B cell (primary cell): ENCODE results near the gene PELI1. TPM values are rescaled to one million over a fixed set of nuclear protein-coding genes. Genes with fewer than 3 reads are reported as not detected.

Experiments
- ATAC-seq: fragments of 200-7000 bp; cut with Tn5 transposase; one replicate; pipeline ENCODE4 v1.10.0; 2021; ENCODE audit warnings: low read depth, mild to moderate bottlenecking, moderate number of reproducible peaks, moderate library complexity
- CTCF ChIA-PET: fragments of 350-600 bp; sonication (Branson Sonifier 250); formaldehyde crosslinking; loops from one replicate; lab custom pipeline; 2021; ENCODE audit warnings: antibody characterized with exemption, inconsistent platforms; lab: Charles Lee
- POLR2A ChIA-PET: fragments of 350-600 bp; sonication (Branson Sonifier 250); formaldehyde crosslinking; loops from one replicate; lab custom pipeline; 2021; ENCODE audit warnings: antibody characterized with exemption; lab: Charles Lee
- DNase-seq: peaks from one replicate; pipeline ENCODE4 v3.0.0; 2013
- H2AFZ ChIP-seq: 2 replicates; pipeline ENCODE4 v1.6.1; 2012; ENCODE audit warnings: mild to moderate bottlenecking, low read depth, low read length; ENCODE audit not compliant: insufficient read depth, poor library complexity, severe bottlenecking
- H3K27ac ChIP-seq, 2 donors: 1 replicate in 1 of 2; 2 replicates in 1 of 2; pipeline ENCODE4 v1.5.1; 2012 to 2013; ENCODE audit warnings: low read length in 2 of 2, mild to moderate bottlenecking in 2 of 2, moderate library complexity in 1 of 2
- H3K27me3 ChIP-seq, 4 experiments: fragments of 200-600 bp in 1 of 4; sonication (generic) in 1 of 4; replicated peaks in 1 of 4; 1 replicate in 2 of 4; 2 replicates in 2 of 4; pipeline versions ENCODE4 v1.6.1 to v1.7.0; 2013 to 2016; ENCODE audit warnings: low read length in 3 of 4, mild to moderate bottlenecking in 2 of 4, mixed read lengths in 1 of 4, moderate library complexity in 1 of 4; ENCODE audit not compliant: insufficient read depth in 4 of 4, control insufficient read depth in 3 of 4; ENCODE audit errors: control extremely low read depth in 1 of 4
- H3K36me3 ChIP-seq, 2 experiments: replicated peaks in 1 of 2; 1 replicate in 1 of 2; 2 replicates in 1 of 2; pipeline versions ENCODE4 v1.6.1 to v1.7.1; 2013; ENCODE audit warnings: low read length in 1 of 2; ENCODE audit not compliant: insufficient read depth in 2 of 2, control insufficient read depth in 1 of 2; ENCODE audit errors: control extremely low read depth in 1 of 2, extremely low read depth in 1 of 2
- H3K4me1 ChIP-seq, 2 donors: fragments of 200-600 bp in 1 of 2; sonication (generic) in 1 of 2; 1 replicate in 1 of 2; 2 replicates in 1 of 2; pipeline versions ENCODE4 v1.5.1 to v1.6.1; 2013 to 2017; ENCODE audit warnings: low read length in 2 of 2; ENCODE audit not compliant: control insufficient read depth in 2 of 2, insufficient read depth in 2 of 2
- H3K4me2 ChIP-seq: replicated peaks from 2 replicates; pipeline ENCODE3; 2012; ENCODE audit warnings: mild to moderate bottlenecking, low read depth, low read length; ENCODE audit not compliant: poor library complexity, severe bottlenecking
- H3K4me3 ChIP-seq, 5 experiments: fragments of 200-600 bp in 1 of 5; sonication (generic) in 1 of 5; 1 replicate in 3 of 5; 2 replicates in 2 of 5; pipeline versions ENCODE4 v1.5.1 to v1.7.0; 2011 to 2016; ENCODE audit warnings: low read length in 4 of 5, mild to moderate bottlenecking in 4 of 5, low read depth in 2 of 5, control low read depth in 1 of 5, moderate library complexity in 1 of 5; ENCODE audit not compliant: insufficient read depth in 1 of 5; ENCODE audit errors: control extremely low read depth in 1 of 5, extremely low read depth in 1 of 5
- H3K79me2 ChIP-seq: fragments of 200-600 bp; sonication (generic); one replicate; pipeline ENCODE4 v1.6.0; 2016; ENCODE audit warnings: low read length; ENCODE audit not compliant: control insufficient read depth, insufficient read depth
- H3K9ac ChIP-seq: fragments of 200-600 bp; sonication (generic); 2 replicates; pipeline ENCODE4 v1.6.1; 2017; ENCODE audit warnings: mild to moderate bottlenecking, low read length, moderate library complexity
- H3K9me3 ChIP-seq, 3 donors: one replicate each; pipeline versions ENCODE4 v1.6.1 to v1.7.1; 2013; ENCODE audit warnings: low read length in 2 of 3; ENCODE audit not compliant: control insufficient read depth in 2 of 3, insufficient read depth in 1 of 3; ENCODE audit errors: control extremely low read depth in 1 of 3
- H4K20me1 ChIP-seq: 2 replicates; pipeline ENCODE4 v1.6.0; 2012; ENCODE audit warnings: mild to moderate bottlenecking, low read length; ENCODE audit not compliant: insufficient read depth, control insufficient read depth, poor library complexity, severe bottlenecking
- H3K27ac Mint-ChIP-seq: one replicate; pipeline ENCODE4 v1.8.0; 2021; ENCODE audit warnings: mixed read lengths
- H3K27me3 Mint-ChIP-seq: one replicate; pipeline ENCODE4 v1.8.0; 2021; ENCODE audit warnings: mixed read lengths
- H3K4me1 Mint-ChIP-seq: one replicate; pipeline ENCODE4 v1.8.0; 2021; ENCODE audit warnings: mixed read lengths
- H3K4me3 Mint-ChIP-seq: one replicate; pipeline ENCODE4 v1.8.0; 2021; ENCODE audit warnings: mixed read lengths
- H3K9me3 Mint-ChIP-seq: one replicate; pipeline ENCODE4 v1.8.0; 2022; ENCODE audit warnings: mixed read lengths; ENCODE audit not compliant: insufficient read depth
- EZH2 ChIP-seq: IDR thresholded peaks from 2 replicates; pipeline ENCODE4 v1.6.1; 2012; ENCODE audit warnings: borderline replicate concordance, low read depth, mild to moderate bottlenecking, moderate library complexity, low read length; ENCODE audit not compliant: insufficient read depth, poor library complexity, severe bottlenecking
- WGBS: methylation state at CpG from one replicate; pipeline ENCODE4 v1.1.5; 2013; ENCODE audit warnings: missing lambda C conversion rate; ENCODE audit not compliant: insufficient coverage; 5-methylcytosine and 5-hydroxymethylcytosine counted together
- intact Hi-C: fragments of 100-400 bp; cut with micrococcal nuclease; formaldehyde crosslinking; loops from one replicate; pipeline ENCODE4 v1.10.0; 2022
- polyA plus RNA-seq: library from polyadenylated mRNA; depleted of rRNA; stranded (reverse); fragments of >200 nt; gene quantifications from 2 replicates; pipeline ENCODE4 v1.2.3, GENCODE V29; 2012
- total RNA-seq, 2 donors: library from RNA; stranded (reverse); fragments of 120-200 nt in 1 of 2; gene quantifications; 1 replicate in 1 of 2; 2 replicates in 1 of 2; pipeline versions ENCODE4 v1.2.3 to v1.2.4, GENCODE V29; 2013 to 2022
- TF ChIP-seq, protein P1 (sequence below): fragments of 200-600 bp; IDR thresholded peaks from one replicate; pipeline ENCODE4 v1.8.0; 2022; ENCODE audit warnings: antibody characterized with exemption, mild to moderate bottlenecking

The PELI1 gene
- total and polyA plus RNA-seq, 2 donors (not counting 1 experiment from before 2014, with no cell fraction given): 45.3 to 115 TPM

GRCh38 chr2:64067326-64067725 is 76.9 kb downstream of the PELI1 start:
- no peak overlapping the region for H3K4me3 Mint-ChIP-seq
- H3K4me1 ChIP-seq: no peaks in the 10 kb centered on the region
- DNase-seq (no peak), ATAC-seq (no peak)
- peaks cover 16% of the 10 kb centered on the region for H3K4me1 Mint-ChIP-seq
- CTCF ChIA-PET: interaction anchor here (0.7 kb wide), 1 partner anchor 18 kb away, joined by 3 read pairs; no protein-coding TSS in a partner anchor
- H2AFZ ChIP-seq: no peak overlapping the region
- H3K9ac ChIP-seq: no peak overlapping the region
- no peak overlapping the region for H3K27ac Mint-ChIP-seq
- no peaks in the 10 kb centered on the region for H3K9me3 ChIP-seq
- no peaks in the 10 kb centered on the region for H3K36me3 ChIP-seq
- H3K4me3 ChIP-seq: no peak overlapping the region
- H3K9me3 Mint-ChIP-seq: no peaks in the 10 kb centered on the region
- no peak overlapping the region for H3K4me2 ChIP-seq
- H3K79me2 ChIP-seq: no peaks in the 10 kb centered on the region
- H3K27me3 Mint-ChIP-seq: no peaks in the 10 kb centered on the region
- no peaks in the 10 kb centered on the region for H3K27me3 ChIP-seq
- no peak overlapping the region for H3K27ac ChIP-seq
- H4K20me1 ChIP-seq: no peaks in the 10 kb centered on the region
- TF ChIP-seq EZH2: no peak
- TF ChIP-seq, protein P1, sequence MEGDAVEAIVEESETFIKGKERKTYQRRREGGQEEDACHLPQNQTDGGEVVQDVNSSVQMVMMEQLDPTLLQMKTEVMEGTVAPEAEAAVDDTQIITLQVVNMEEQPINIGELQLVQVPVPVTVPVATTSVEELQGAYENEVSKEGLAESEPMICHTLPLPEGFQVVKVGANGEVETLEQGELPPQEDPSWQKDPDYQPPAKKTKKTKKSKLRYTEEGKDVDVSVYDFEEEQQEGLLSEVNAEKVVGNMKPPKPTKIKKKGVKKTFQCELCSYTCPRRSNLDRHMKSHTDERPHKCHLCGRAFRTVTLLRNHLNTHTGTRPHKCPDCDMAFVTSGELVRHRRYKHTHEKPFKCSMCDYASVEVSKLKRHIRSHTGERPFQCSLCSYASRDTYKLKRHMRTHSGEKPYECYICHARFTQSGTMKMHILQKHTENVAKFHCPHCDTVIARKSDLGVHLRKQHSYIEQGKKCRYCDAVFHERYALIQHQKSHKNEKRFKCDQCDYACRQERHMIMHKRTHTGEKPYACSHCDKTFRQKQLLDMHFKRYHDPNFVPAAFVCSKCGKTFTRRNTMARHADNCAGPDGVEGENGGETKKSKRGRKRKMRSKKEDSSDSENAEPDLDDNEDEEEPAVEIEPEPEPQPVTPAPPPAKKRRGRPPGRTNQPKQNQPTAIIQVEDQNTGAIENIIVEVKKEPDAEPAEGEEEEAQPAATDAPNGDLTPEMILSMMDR: no peak
- no CpG with 5 or more reads among the region's 1 CpG for WGBS
- intact Hi-C loops: no loop called here
- POLR2A ChIA-PET: no interaction called here

DNA sequence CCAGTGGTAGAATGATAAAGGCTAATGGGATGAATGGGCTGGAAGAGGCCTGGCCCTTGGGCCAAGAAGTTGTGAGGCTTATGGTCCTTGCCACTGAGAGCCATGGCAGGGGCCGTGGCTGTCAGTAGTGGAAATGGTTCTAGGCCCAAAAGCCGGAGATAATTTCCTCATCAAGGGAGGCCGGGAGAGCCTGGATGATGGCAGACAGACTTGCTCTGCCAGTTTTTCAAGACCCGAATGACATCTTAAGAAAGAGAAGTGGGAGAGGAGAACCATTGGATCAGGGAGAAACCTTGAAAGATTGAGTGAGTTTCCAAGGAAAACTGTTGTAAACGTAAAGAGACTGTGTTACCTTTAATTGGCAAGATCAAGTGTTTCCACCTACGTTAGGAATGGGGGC is 78.7 kb downstream of the PELI1 start:
- POLR2A ChIA-PET: interaction anchor here (0.7 kb wide), 2 partner anchors 251 to 542 kb away, joined by 5 read pairs; no protein-coding TSS in a partner anchor
- Mint-ChIP-seq H3K9me3 (no peaks in the 10 kb centered on the region), H3K27ac (no peak overlapping the region), H3K4me3 (no peak overlapping the region), H3K27me3 (no peaks in the 10 kb centered on the region), H3K4me1 (peaks cover 16% of the 10 kb centered on the region)
- Histone ChIP-seq H2AFZ (no peak overlapping the region), H3K4me2 (no peak overlapping the region), H3K27ac (no peak overlapping the region), H3K36me3 (no peaks in the 10 kb centered on the region), H4K20me1 (no peaks in the 10 kb centered on the region), H3K27me3 (no peaks in the 10 kb centered on the region), H3K4me3 (no peak overlapping the region), H3K79me2 (no peaks in the 10 kb centered on the region), H3K9me3 (no peaks in the 10 kb centered on the region), H3K4me1 (no peaks in the 10 kb centered on the region), H3K9ac (no peak overlapping the region)
- CTCF ChIA-PET: interaction anchor here (1.1 kb wide), 1 partner anchor 262 kb away, joined by 3 read pairs; no protein-coding TSS in a partner anchor
- DNase-seq: no peak
- ATAC-seq: no peak
- intact Hi-C loops: no loop called here
- WGBS: 72% methylated on average over 4 of the region's 6 CpGs
- no peak for TF ChIP-seq EZH2
- TF ChIP-seq, protein P1: no peak
